AG04450 (cell line): ENCODE data around the gene C1QTNF6. TPM values are rescaled to one million over a fixed set of nuclear protein-coding genes. Genes with fewer than 3 reads are reported as not detected.
"Not testable (repeated sequence)": the region's sequence is repeated elsewhere in the genome, so short reads cannot be mapped to it uniquely, and the experiment has no call there.

Experiments used
- CTCF ChIA-PET: fragments of 300-600, 350-600 bp; formaldehyde crosslinking; extraction: SDS; loops from one replicate; lab custom pipeline; 2022; ENCODE audit warnings: antibody characterized with exemption, inconsistent platforms; lab: Charles Lee
- POLR2A ChIA-PET: fragments of 350-600 bp; formaldehyde crosslinking; extraction: SDS; loops from one replicate; lab custom pipeline; 2021; ENCODE audit warnings: antibody characterized with exemption, inconsistent platforms; lab: Yijun Ruan, JAX
- DNase-seq: peaks from one replicate; pipeline ENCODE4 v3.0.0-alpha.2; 2011; ENCODE audit warnings: low read depth, low spot score
- H3K27ac ChIP-seq: one replicate; pipeline ENCODE4 v1.5.1; 2012; ENCODE audit warnings: low read depth, low read length, control low read depth
- H3K27me3 ChIP-seq: one replicate; pipeline ENCODE4 v1.6.0; 2012; ENCODE audit warnings: low read length; ENCODE audit not compliant: control insufficient read depth, insufficient read depth
- H3K4me3 ChIP-seq: 2 replicates; pipeline ENCODE4 v1.5.1; 2011; ENCODE audit warnings: mild to moderate bottlenecking, low read depth, low read length, control low read depth
- H3K9me3 ChIP-seq: 2 replicates; pipeline ENCODE4 v1.5.1; 2012; ENCODE audit warnings: low read length; ENCODE audit not compliant: control insufficient read depth, insufficient read depth
- polyA plus RNA-seq: library from polyadenylated mRNA; depleted of rRNA; stranded (reverse); fragments of >200 nt; gene quantifications from 2 replicates; pipeline ENCODE4 v1.2.3, GENCODE V29; 2011
- TF ChIP-seq, protein P1 (sequence below): IDR thresholded peaks from 2 replicates; pipeline ENCODE4 v1.5.1; 2011; ENCODE audit warnings: low read depth, low read length, control low read depth, inconsistent platforms

Gene C1QTNF6
- polyA plus RNA-seq, 1 experiment, result 8.2 TPM

DNA sequence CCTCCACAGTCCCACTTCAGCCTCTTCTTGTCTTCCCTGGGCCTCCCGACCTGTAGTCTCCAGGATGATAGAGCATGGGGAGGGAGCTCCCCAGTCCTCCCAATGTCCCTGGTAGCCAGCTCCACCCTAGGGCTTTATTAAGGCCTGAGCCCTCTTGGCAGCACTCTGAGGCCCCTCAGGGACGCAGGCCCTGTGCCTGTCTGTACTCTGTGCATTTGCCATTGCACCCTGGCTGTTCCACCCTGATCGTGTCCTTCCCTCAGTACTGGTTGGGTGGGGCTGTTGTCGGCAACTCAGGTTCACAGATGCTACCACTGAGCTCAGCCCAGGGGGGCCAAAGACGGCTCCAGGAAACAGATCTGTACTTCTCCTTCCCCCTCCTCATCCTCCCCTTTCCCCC, 17.0 kb upstream of the C1QTNF6 start:
- H3K9me3 ChIP-seq, result no peaks in the 10 kb centered on the region; the same call in 1 of the 2 replicates
- DNase-seq, result no peak
- TF ChIP-seq, protein P1, sequence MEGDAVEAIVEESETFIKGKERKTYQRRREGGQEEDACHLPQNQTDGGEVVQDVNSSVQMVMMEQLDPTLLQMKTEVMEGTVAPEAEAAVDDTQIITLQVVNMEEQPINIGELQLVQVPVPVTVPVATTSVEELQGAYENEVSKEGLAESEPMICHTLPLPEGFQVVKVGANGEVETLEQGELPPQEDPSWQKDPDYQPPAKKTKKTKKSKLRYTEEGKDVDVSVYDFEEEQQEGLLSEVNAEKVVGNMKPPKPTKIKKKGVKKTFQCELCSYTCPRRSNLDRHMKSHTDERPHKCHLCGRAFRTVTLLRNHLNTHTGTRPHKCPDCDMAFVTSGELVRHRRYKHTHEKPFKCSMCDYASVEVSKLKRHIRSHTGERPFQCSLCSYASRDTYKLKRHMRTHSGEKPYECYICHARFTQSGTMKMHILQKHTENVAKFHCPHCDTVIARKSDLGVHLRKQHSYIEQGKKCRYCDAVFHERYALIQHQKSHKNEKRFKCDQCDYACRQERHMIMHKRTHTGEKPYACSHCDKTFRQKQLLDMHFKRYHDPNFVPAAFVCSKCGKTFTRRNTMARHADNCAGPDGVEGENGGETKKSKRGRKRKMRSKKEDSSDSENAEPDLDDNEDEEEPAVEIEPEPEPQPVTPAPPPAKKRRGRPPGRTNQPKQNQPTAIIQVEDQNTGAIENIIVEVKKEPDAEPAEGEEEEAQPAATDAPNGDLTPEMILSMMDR, result no peak
- CTCF ChIA-PET, result no interaction called here
- H3K4me3 ChIP-seq, result no peak overlapping the region
- POLR2A ChIA-PET, result no interaction called here
- H3K27ac ChIP-seq, result no peak overlapping the region
- peaks cover 8% of the 10 kb centered on the region for H3K27me3 ChIP-seq

DNA sequence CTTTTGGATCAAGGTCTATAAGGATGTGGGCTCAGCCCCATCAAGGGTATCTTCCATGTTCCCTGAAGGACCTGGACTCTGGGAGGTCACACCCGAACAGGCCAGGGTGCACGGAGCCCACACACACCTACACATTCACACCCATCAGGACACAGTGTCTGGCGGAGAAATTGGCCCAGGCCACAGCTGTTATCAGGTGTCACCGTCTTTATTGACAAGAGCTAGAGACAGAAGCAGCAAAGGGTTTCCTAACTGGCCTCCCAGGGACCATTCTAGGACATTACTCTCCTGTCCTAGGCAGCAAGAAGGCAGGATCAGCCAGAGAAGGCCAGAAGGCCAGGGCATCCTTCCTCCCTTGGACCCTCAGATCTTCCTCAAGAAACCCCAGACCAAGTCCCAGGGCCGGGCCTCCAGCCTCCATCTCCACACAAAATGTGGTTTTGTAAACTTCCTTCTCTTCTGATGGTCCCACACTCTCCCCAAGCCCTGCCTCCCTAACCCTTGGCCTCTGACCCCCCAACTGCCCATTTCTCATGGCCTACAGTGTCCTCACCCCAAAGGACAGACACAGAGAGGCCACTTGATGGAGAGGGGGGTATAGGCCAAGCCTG, 16.1 kb upstream of the C1QTNF6 start:
- Histone ChIP-seq H3K27ac (no peak overlapping the region), H3K9me3 (no peaks in the 10 kb centered on the region; the same call in 1 of the 2 replicates), H3K4me3 (no peak overlapping the region), H3K27me3 (peaks cover 7% of the 10 kb centered on the region)
- POLR2A ChIA-PET, result no interaction called here
- TF ChIP-seq, protein P1, result no peak
- CTCF ChIA-PET, result no interaction called here
- DNase-seq, result no peak

DNA sequence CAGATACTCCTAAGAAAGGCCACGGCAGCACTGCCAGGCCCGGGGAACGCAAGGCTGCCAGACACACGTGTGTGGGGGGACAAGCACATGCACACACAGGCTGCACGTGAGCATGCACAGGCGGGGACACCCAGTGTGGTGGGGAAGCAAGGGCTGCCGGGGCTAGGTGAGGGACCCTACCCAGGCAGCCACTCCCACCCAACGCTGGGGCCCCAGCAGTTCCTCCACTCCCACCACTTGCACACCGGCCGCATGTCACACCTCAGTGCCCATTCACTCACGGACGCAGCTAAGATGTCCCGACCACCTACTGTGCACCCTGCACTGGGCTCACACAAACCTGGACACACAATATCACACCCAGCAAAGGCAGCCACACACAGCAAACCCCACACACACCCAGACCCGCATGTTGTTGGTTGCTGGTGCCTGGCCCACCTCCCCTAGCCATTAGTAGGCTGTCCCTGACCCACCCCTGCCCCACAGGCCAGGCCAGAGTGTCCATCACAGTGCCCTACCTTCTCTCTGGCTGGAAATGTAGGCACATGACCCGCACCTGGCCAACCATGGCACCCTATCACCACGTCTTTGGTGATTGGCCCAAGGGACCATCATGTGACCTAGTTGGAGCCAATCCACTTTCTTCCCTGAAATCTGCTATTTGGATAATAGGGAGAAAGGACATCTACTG, 15.5 kb upstream of the C1QTNF6 start:
- CTCF ChIA-PET, result no interaction called here
- TF ChIP-seq, protein P1, result no peak
- no peak for DNase-seq
- H3K9me3 ChIP-seq, result no peaks in the 10 kb centered on the region; the same call in 1 of the 2 replicates
- POLR2A ChIA-PET, result no interaction called here
- H3K27me3 ChIP-seq, result peaks cover 5% of the 10 kb centered on the region
- H3K4me3 ChIP-seq, result no peak overlapping the region
- no peak overlapping the region for H3K27ac ChIP-seq

DNA sequence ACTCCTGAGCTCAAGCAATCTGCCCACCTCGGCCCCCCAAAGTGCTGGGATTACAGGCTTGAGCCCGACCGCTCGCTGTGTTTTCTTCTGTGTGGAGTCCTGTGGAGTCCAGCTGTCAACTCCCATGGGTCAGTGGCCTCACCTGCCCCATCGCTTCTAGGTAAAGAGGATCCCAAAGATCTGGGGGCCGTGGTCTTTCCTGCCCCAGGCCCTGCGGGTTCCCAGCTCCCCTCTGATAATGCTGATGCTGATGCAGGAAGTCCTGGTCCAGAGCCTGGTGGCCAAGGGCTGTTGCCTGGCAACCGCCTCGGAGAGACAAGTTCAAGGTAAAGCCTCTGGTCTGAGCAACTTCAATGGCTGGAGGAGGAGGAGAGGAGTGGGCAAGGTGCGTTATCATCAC, 14.7 kb upstream of the C1QTNF6 start:
- no peak overlapping the region for H3K4me3 ChIP-seq
- no peak for DNase-seq
- H3K27ac ChIP-seq, result no peak overlapping the region
- TF ChIP-seq, protein P1, result no peak
- peaks cover 2% of the 10 kb centered on the region for H3K27me3 ChIP-seq
- ChIA-PET POLR2A (no interaction called here), CTCF (no interaction called here)
- H3K9me3 ChIP-seq, result no peaks in the 10 kb centered on the region; the same call in 1 of the 2 replicates

DNA sequence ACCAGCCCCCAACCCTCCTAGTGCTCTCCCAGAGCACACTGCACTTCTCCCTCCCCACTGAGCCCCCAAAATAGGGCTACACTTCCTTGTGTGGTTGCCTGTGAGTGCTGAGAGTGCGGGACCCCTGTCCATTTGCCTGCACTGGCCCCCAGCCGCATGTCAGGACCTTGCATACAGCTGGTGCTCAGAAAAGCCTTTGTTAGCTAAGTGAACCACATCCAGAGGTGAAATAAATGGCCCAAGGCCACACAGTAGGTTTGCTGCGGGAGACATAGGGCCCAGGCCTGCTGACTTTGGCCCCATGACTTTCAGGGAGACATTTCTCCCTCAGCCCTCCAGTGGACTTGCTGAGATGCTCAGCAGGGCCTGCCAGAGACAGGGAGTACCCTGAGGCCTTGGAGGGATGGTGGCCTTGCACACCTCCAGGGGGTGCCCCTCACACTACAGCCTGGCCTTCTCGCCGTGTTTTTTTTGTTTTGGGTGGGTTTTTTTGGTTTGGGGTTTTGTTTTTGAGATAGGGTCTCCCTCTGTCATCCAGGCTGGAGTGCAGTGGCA, 14.0 kb upstream of the C1QTNF6 start:
- Histone ChIP-seq H3K27me3 (no peaks in the 10 kb centered on the region), H3K27ac (no peak overlapping the region), H3K9me3 (no peaks in the 10 kb centered on the region; the same call in 1 of the 2 replicates), H3K4me3 (no peak overlapping the region)
- TF ChIP-seq, protein P1, result no peak
- CTCF ChIA-PET, result no interaction called here
- POLR2A ChIA-PET, result no interaction called here
- DNase-seq, result no peak

DNA sequence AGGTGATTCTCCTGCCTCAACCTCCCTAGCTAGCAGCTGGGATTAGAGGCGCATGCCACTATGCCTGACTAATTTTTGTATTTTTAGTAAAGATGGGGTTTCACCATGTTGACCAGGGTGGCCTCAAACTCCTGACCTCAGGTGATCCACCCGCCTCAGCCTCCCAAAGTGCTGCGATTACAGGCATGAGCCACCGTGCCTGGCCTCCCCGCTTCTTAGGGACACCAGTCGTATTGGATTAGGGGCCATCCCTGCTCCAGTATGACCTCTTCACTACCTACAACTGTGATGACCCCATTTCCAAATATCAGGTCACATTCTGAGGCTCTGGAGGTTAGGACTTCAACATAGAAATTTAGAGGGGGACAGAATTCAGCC, 13.4 kb upstream of the C1QTNF6 start:
- H3K9me3 ChIP-seq, H3K27me3 ChIP-seq, H3K4me3 ChIP-seq, POLR2A ChIA-PET, DNase-seq, H3K27ac ChIP-seq: not testable (repeated sequence)
- CTCF ChIA-PET, result interaction anchor here (0.6 to 2.7 kb wide), 2 partner anchors 23 to 58 kb away, joined by 10 to 16 read pairs; no protein-coding TSS in a partner anchor
